Measurements from ENCODE around the gene MRPL36.

The MRPL36 gene

GRCh38 chr5:1753490-1753889 is 46.1 kb downstream of the MRPL36 start:
- Mint-ChIP-seq H3K27ac (no peak overlapping the region), H3K4me3 (no peak overlapping the region), H3K27me3 (peaks cover 4% of the 10 kb centered on the region)

DNA sequence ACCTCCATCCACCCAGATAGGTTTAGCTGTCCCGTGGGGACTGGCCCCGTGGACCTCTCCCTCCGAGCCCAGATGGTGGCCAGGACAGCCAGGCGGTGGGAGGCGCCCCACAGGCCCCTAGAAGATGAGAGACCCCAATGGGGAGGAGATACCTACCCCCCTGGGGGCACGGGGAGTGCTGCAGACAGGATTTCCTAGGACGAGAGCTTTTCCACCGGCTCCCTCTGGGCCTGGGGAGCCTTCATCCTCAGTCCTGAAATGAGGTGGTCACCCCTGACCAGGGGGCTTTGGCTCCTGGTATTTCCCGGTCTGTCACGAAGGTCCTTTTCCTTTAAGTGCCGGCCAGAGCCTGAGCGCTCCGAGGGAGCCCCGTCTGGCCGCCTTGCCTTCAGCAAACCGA is 46.8 kb downstream of the MRPL36 start:
- no peaks in the 10 kb centered on the region for H3K9me3 Mint-ChIP-seq
- no peak overlapping the region for H3K27ac Mint-ChIP-seq
- H3K4me3 Mint-ChIP-seq = no peak overlapping the region
- H3K4me1 Mint-ChIP-seq (ENCODE audit: low read depth) = no peaks in the 10 kb centered on the region
- peaks cover 4% of the 10 kb centered on the region for H3K27me3 Mint-ChIP-seq
- no peaks in the 10 kb centered on the region for H3K36me3 Mint-ChIP-seq (ENCODE audit: low read depth)

More at GRCh38 chr5:1753490-1753889, 46.1 kb downstream of the MRPL36 start:
- H3K9me3 Mint-ChIP-seq = peaks cover 4% of the 10 kb centered on the region
- no peaks in the 10 kb centered on the region for H3K4me1 Mint-ChIP-seq (ENCODE audit: low read depth)
- H3K36me3 Mint-ChIP-seq (ENCODE audit: low read depth) = no peaks in the 10 kb centered on the region

DNA sequence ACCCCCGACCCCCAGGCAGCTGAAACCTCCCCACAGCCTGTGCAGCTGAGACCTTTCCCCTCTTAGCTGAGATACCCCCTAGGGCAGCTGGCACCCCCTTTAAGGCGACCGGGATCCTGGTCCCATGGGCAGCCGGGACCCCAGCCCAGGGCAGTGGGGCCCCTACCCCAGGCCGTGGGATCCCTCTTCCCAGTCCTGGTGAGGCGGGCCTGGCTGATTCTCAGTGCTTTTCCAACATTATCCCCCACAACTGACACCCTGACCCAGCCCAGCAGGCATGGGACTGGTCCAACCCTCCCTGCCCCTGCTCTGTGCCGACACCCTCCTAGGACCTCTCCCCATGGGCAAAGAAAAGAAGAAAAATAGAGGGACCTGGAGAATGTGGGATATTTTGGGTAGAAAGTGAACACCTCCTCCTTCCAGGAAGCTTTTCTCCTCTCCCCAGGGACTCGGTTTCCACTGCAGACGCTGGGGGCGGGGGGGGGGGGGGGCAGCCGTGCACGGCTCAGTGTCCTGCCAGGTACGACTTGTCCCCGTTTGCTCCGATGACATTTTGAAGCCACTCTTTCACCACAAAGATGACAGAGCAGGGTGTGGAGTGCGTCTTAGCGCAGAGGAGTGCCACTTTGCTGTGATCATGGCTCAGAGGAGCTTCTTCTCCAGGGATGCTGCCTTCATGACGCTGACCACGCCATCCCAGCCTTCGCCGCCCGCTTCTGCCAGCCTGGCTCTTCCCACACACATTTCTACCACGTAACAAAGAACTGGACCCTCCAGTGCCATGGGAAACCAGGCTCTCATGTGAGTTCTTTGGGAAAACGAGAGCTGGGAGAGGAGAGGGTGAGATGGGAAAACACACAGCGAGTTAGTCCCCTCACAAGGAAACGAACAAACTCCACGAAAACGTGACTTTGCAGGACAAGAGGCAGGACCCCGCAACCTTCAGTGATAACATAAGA is 47.5 kb downstream of the MRPL36 start:
- Mint-ChIP-seq H3K27ac (no peak overlapping the region), H3K36me3 (ENCODE audit: low read depth) (no peaks in the 10 kb centered on the region), H3K4me1 (ENCODE audit: low read depth) (no peaks in the 10 kb centered on the region), H3K9me3 (no peaks in the 10 kb centered on the region), H3K4me3 (no peak overlapping the region), H3K27me3 (peaks cover 4% of the 10 kb centered on the region)

DNA sequence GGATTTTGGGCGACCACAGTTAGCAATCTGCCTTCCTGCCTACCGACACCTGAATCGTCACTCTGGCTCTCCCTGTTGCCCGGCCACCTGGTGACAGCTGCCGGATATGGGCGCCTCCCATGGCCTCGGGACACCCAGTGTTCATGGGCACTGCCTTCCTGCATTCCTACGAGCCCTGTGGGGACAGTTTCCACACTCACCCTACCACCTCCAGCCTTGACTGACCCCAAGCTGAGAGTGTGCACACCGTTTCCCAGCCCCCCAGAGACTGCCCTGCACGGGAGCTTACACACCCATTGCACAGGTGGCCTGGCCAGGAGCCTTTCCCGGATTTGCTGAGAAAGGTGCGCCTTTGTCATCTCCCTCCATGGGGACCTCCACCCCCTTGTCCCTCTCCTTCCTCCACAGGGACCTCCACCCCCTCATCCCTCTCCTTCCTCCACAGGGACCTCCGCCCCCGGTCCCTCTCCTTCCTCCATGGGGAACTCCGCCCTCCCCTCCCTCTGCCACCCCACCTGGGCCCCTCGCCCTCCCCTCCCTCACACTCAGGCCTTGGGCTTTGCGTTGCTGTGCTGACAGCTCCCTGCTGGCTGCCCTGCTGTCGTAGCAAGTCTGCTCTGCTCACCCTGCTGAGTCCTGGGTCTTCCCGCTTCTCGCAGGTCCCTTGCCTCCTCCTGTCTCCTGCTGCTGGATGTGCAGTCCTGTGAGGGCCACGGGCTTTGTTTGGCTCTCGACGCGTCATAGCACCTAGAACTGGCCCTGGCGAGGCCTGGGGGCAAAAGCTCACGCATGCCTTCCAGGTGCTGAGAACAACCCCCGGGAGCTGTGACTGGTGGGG is 48.4 kb downstream of the MRPL36 start:
- peaks cover 4% of the 10 kb centered on the region for H3K27me3 Mint-ChIP-seq
- no peak overlapping the region for H3K27ac Mint-ChIP-seq
- no peak overlapping the region for H3K4me3 Mint-ChIP-seq
- no peaks in the 10 kb centered on the region for H3K4me1 Mint-ChIP-seq (ENCODE audit: low read depth)
- H3K36me3 Mint-ChIP-seq (ENCODE audit: low read depth) = no peaks in the 10 kb centered on the region
- H3K9me3 Mint-ChIP-seq = no peaks in the 10 kb centered on the region

- Mint-ChIP-seq H3K27ac (no peak overlapping the region), H3K4me3 (no peak overlapping the region), H3K9me3 (no peaks in the 10 kb centered on the region), H3K4me1 (ENCODE audit: low read depth) (no peaks in the 10 kb centered on the region), H3K36me3 (ENCODE audit: low read depth) (no peaks in the 10 kb centered on the region), H3K27me3 (peaks cover 4% of the 10 kb centered on the region)
Observed at GRCh38 chr5:1750469-1750868, 49.2 kb downstream of the MRPL36 start.

DNA sequence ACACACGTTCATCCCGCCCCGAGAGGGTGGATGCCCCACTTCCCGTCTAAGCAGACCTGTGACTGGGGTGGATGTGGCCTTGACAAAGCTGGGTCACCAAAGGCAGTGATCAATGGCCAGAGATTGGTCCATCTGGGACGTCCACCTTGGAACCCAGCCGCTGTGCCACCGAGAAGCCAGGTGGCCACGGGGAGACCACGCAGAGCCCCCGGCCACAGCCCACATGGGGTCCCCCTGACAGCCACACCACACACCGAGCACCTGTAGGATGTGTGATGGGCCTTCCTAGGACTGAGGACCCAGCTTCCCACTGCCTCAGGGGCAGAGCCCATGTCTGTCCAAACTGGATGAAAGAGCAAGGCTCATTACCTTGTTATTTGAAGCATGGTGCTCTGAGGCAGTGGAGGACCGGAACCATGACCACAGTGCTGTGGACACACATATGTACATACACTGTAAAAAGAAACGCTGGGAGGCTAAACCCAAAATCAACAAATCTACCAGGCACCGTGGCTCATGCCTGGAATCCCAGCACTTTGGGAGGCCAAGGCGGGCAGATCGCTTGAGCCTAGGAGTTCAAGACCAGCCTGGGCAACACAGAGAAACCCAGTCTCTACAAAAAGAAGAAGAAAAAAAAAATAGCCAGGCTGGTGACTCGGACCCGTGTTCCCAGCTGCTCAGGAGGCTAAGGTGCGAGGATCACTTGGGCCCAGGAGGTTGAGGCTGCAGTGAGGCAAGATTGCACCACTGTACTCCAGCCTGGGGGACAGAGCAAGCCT is 50.1 kb downstream of the MRPL36 start:
- Mint-ChIP-seq H3K4me3 (no peak overlapping the region), H3K27me3 (peaks cover 1% of the 10 kb centered on the region), H3K36me3 (ENCODE audit: low read depth) (no peaks in the 10 kb centered on the region), H3K4me1 (ENCODE audit: low read depth) (no peaks in the 10 kb centered on the region), H3K9me3 (no peaks in the 10 kb centered on the region), H3K27ac (no peak overlapping the region)

DNA sequence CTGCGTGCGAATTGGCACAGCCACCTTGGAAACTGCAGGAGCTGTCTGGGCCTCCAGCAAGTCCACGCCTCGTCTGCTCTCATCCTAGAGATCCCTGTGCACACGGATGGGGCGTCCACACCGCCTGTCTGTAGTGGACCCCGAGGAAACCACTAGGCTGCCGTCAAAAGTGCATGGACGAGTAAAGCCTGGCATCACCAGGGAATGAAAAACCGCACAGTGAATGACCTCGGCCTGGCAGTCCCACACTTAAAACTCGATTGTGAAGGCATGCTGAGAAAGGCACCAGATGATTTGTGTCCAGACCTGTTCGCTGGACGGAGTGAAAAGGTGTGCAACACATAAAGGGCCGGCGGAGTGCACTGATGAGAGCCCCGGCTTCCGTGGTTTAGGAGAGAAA is 50.8 kb downstream of the MRPL36 start:
- no peak overlapping the region for H3K27ac Mint-ChIP-seq
- no peak overlapping the region for H3K4me3 Mint-ChIP-seq
- no peaks in the 10 kb centered on the region for H3K27me3 Mint-ChIP-seq
- no peaks in the 10 kb centered on the region for H3K36me3 Mint-ChIP-seq (ENCODE audit: low read depth)
- no peaks in the 10 kb centered on the region for H3K9me3 Mint-ChIP-seq
- no peaks in the 10 kb centered on the region for H3K4me1 Mint-ChIP-seq (ENCODE audit: low read depth)
